Activated B cell treated with CpG ODN at 0.5 μM for 24 hours (primary cell): ENCODE measurements around the gene RRAS2. TPM values are rescaled to one million over a fixed set of nuclear protein-coding genes. Genes with fewer than 3 reads are reported as not detected.

ENCODE experiments used
- ATAC-seq: fragments of 200-7000 bp; cut with Tn5 transposase; one replicate; pipeline ENCODE4 v1.10.0; 2021; ENCODE audit warnings: low read depth, mild to moderate bottlenecking, moderate library complexity
- CTCF ChIA-PET: fragments of 350-600 bp; sonication (Branson Sonifier 250); formaldehyde crosslinking; loops from one replicate; lab custom pipeline; 2021; ENCODE audit warnings: antibody characterized with exemption; lab: Charles Lee
- POLR2A ChIA-PET: fragments of 350-600 bp; sonication (Branson Sonifier 250); formaldehyde crosslinking; loops from one replicate; lab custom pipeline; 2021; ENCODE audit warnings: antibody characterized with exemption; lab: Charles Lee
- DNase-seq: peaks from one replicate; pipeline ENCODE4 v3.0.0; 2022
- H3K27ac Mint-ChIP-seq: one replicate; pipeline ENCODE4 v1.8.0; 2020; ENCODE audit warnings: mixed read lengths
- H3K27me3 Mint-ChIP-seq: one replicate; pipeline ENCODE4 v1.8.0; 2021; ENCODE audit warnings: mixed read lengths
- H3K36me3 Mint-ChIP-seq: one replicate; pipeline ENCODE4 v1.8.0; 2021; ENCODE audit warnings: low read depth, mixed read lengths
- H3K4me1 Mint-ChIP-seq: one replicate; pipeline ENCODE4 v1.8.0; 2021; ENCODE audit warnings: mixed read lengths
- H3K4me3 Mint-ChIP-seq: one replicate; pipeline ENCODE4 v1.8.0; 2020; ENCODE audit warnings: mild to moderate bottlenecking, mixed read lengths
- H3K9me3 Mint-ChIP-seq: one replicate; pipeline ENCODE4 v1.8.0; 2020; ENCODE audit warnings: mixed read lengths
- intact Hi-C: fragments of 100-400 bp; cut with micrococcal nuclease; formaldehyde crosslinking; loops from one replicate; pipeline ENCODE4 v1.15.1; 2024
- total RNA-seq: library from RNA; stranded (reverse); gene quantifications from 2 replicates; pipeline ENCODE4 v1.2.3, GENCODE V29; 2022
- TF ChIP-seq, protein P1 (sequence below): fragments of 200-600 bp; IDR thresholded peaks from one replicate; pipeline ENCODE4 v1.8.0; 2022; ENCODE audit warnings: antibody characterized with exemption, mild to moderate bottlenecking

Gene RRAS2
- total RNA-seq, 1 donor from 2014 or later: 106 TPM

DNA sequence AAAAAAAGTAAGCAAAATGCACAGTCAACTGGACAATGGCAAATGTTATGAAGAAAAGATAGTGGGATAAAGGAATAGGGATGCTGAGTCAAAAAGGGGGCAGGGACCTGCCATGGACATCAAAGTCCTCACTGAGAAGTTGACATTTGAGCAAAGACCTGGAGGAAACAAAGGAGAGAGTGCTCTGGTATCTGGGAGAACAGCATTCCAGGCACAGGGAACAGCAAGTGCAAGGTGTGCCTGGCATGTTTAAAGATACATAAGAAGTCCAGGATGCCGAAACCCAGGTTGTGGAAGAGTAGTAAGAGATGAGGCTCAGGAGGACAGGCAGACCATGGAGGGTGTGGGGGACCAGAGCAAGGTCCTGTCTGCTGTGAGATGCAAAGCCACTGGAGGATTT, 123.3 kb downstream of the RRAS2 start:
- H3K36me3 Mint-ChIP-seq: no peaks in the 10 kb centered on the region
- H3K4me1 Mint-ChIP-seq: peaks cover 39% of the 10 kb centered on the region
- ATAC-seq (no peak), DNase-seq (no peak)
- H3K9me3 Mint-ChIP-seq: no peaks in the 10 kb centered on the region
- H3K27ac Mint-ChIP-seq: peak overlapping the region; percentile 60
- H3K4me3 Mint-ChIP-seq: no peak overlapping the region
- TF ChIP-seq, protein P1, sequence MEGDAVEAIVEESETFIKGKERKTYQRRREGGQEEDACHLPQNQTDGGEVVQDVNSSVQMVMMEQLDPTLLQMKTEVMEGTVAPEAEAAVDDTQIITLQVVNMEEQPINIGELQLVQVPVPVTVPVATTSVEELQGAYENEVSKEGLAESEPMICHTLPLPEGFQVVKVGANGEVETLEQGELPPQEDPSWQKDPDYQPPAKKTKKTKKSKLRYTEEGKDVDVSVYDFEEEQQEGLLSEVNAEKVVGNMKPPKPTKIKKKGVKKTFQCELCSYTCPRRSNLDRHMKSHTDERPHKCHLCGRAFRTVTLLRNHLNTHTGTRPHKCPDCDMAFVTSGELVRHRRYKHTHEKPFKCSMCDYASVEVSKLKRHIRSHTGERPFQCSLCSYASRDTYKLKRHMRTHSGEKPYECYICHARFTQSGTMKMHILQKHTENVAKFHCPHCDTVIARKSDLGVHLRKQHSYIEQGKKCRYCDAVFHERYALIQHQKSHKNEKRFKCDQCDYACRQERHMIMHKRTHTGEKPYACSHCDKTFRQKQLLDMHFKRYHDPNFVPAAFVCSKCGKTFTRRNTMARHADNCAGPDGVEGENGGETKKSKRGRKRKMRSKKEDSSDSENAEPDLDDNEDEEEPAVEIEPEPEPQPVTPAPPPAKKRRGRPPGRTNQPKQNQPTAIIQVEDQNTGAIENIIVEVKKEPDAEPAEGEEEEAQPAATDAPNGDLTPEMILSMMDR: no peak
- H3K27me3 Mint-ChIP-seq: peaks cover 9% of the 10 kb centered on the region
- CTCF ChIA-PET: no interaction called here
- intact Hi-C loops: loop anchor here (2.0 to 5.0 kb wide), 3 partner anchors 157 to 958 kb away; partner anchors contain the start of gene BMAL1
- POLR2A ChIA-PET: no interaction called here

DNA sequence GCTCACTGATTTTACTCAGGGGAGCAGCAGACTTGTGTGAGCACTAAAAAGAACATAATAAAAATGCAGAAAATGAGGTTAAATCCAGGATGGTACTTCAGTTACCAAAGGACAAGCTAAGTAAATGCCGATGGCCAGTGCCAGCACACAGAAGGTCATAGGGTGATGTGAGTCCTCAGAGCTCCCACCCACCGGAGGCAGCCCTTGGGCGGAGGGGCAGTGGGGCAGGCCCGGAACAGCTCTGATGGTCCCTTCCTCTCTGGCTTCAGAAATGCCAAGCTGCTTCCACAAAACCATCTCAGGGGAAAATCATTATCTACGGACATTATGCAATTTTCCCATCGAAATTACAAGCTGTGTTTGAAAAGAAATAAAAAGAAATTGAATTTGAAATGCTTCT, 124.5 kb downstream of the RRAS2 start:
- peaks cover 39% of the 10 kb centered on the region for H3K4me1 Mint-ChIP-seq
- no peaks in the 10 kb centered on the region for H3K9me3 Mint-ChIP-seq
- H3K4me3 Mint-ChIP-seq: no peak overlapping the region
- no peak overlapping the region for H3K27ac Mint-ChIP-seq
- H3K36me3 Mint-ChIP-seq: no peaks in the 10 kb centered on the region
- ChIA-PET CTCF (no interaction called here), POLR2A (no interaction called here)
- ATAC-seq: no peak
- DNase-seq: no peak
- TF ChIP-seq, protein P1: no peak
- H3K27me3 Mint-ChIP-seq: peaks cover 11% of the 10 kb centered on the region
- intact Hi-C loops: no loop called here

DNA sequence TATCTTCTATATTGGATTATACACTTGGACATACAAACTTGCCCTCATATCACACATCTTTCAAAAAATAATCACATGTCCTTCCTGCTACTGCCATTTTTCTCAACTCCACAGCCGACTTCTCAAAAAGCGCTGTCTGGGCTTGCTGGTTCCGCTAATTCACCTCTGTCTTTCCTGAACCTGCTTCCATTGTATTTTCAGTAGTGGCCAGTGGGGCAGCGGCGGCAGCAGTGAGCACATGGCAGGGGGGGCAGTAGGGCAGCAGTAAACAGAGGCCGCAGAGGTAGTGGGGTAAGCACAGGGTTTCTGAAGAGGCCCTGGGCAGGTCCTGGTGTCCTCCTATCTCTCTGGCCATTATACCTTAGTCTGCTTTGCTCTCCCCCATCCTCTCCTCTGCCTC, 126.3 kb downstream of the RRAS2 start:
- no peak for DNase-seq
- H3K9me3 Mint-ChIP-seq: no peaks in the 10 kb centered on the region
- ChIA-PET CTCF (interaction anchor here (0.6 kb wide), 1 partner anchor 275 kb away, joined by 5 read pairs; no protein-coding TSS in a partner anchor), POLR2A (no interaction called here)
- H3K36me3 Mint-ChIP-seq: no peaks in the 10 kb centered on the region
- H3K27ac Mint-ChIP-seq: no peak overlapping the region
- TF ChIP-seq, protein P1: no peak
- no peak overlapping the region for H3K4me3 Mint-ChIP-seq
- no peak for ATAC-seq
- peaks cover 11% of the 10 kb centered on the region for H3K27me3 Mint-ChIP-seq
- intact Hi-C loops: no loop called here
- peaks cover 24% of the 10 kb centered on the region for H3K4me1 Mint-ChIP-seq

DNA sequence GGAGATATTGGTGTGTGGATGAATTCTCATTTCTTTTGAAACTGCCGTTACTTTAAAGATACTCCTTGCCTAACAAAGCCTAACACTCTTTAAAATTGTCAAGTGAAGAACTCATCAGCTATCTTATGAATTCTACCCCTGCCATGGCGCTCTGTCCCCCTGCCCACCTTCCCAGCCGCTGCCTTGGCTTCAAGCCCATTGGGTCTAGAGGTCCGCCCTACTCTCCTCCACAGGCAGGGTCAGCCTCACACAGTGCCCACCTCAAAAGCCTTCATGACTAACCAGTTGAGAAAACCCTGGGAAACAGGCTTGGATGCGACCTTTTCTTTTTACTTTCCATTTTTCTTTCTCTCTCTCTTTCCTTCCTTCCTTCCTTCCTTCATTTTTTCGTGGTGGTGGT, 128.6 kb downstream of the RRAS2 start:
- TF ChIP-seq, protein P1: no peak
- Mint-ChIP-seq H3K27ac (no peak overlapping the region), H3K36me3 (no peaks in the 10 kb centered on the region), H3K4me3 (no peak overlapping the region), H3K4me1 (peaks cover 2% of the 10 kb centered on the region), H3K27me3 (peaks cover 11% of the 10 kb centered on the region), H3K9me3 (peaks cover 5% of the 10 kb centered on the region)
- no peak for DNase-seq
- ChIA-PET POLR2A (no interaction called here), CTCF (no interaction called here)
- intact Hi-C loops: no loop called here
- no peak for ATAC-seq

DNA sequence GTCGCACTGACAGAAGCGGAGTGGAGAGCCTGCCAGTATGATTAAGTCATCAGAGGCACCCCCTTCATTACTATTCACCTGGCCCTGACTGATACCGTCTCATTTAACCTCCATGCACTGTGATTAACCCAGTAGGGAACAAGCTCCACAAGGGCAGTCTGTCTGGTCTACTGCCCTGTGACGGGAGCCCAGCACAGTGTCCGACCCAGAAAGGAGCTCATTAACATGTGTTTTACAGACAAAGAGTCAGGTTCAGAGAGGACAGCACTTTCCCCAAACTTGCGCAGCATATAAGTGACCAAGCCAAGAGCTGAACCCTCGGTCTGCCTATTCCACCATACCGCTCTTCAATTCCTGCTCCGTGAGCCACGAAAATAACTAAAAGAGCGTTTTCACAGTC, 129.5 kb downstream of the RRAS2 start:
- ATAC-seq (no peak), DNase-seq (no peak)
- CTCF ChIA-PET: no interaction called here
- TF ChIP-seq, protein P1: no peak
- POLR2A ChIA-PET: no interaction called here
- Mint-ChIP-seq H3K27ac (no peak overlapping the region), H3K4me1 (peaks cover 2% of the 10 kb centered on the region), H3K27me3 (peaks cover 11% of the 10 kb centered on the region), H3K4me3 (no peak overlapping the region), H3K36me3 (no peaks in the 10 kb centered on the region), H3K9me3 (peaks cover 5% of the 10 kb centered on the region)
- intact Hi-C loops: no loop called here
